GM21576 (cell line): Measurements from ENCODE around the gene C10orf120.

ENCODE experiments used
- ATAC-seq: cut with Tn5 transposase; IDR thresholded peaks from one replicate; pipeline ENCODE4 v1.9.1; 2021; ENCODE audit warnings: mild to moderate bottlenecking, moderate library complexity; ENCODE audit not compliant: unreplicated experiment

C10orf120 gene

DNA sequence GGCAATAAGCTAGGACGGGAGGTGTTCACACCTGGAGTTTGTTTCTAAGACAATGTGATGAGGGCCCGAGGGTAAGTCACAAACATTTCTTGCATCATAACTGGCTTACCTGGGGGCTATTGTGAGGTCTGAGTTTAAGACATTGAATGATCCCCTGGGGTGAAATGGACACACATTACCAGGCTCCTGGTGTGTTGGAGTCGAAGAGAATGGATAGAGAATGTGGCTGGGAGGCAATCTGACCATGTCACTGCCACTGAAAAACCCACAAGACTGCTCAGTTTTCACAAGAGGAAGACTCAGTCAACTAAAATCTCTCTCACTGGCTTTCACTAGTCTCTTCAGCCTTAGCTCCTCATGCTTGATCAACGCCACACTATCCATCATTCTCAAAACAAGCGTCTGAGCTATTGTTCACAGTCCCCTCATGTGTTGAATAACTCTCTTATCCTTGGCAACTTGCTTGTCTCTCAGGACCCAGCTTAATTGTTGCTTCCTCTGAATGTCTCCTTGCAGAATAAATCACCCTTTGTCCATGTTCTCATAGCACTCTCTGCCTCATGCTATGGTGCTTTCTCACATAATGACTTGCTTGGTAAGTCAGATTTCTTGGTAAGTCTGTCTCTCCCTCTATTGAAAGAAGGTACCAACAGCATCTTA lies at the start of gene C10orf120:
C10orf120 (minus strand) TSS at position 51 of the 660 bp plus-strand sequence. CDS start 56 bp downstream, outside the sequence.
- no peak for ATAC-seq

DNA sequence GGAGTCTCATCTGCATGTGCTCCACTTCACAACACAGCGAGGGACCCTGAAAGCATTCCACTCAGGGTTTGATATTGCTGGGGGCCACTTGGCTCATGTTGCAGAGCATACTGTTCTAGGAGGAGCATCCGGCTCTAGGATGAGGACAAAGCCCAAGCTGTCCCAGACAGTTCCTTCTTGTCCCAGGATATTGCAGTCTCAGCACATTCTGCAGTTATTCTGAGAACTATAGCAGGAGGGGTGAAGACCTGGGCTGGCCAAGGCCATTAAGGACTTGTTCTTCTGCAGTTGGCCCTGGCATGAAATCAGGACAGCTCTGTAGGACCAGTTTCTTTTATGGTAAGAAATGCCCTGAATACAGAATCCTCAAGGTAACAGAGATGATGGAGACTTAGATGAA lies 48.9 kb upstream of the C10orf120 start:
- ATAC-seq: no peak

DNA sequence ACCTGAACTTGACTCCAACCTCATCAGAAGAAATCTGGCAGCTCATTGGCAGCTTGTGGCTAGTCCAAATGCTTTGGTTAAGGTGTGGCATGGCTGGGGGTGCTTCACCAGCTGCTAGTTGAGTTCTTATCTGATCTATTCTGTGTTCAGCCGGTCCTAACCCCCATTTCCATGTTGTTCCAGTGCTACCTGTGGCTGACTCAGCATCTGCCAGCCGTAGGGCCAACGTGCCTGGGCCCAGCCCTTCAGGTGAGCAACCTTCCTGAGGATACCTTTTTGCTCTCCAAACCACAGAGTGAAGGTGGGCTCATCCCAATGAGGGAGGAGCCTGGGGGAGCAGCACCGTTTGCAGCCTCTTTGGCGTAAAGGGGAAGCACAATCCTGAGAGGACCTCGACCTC lies 46.8 kb upstream of the C10orf120 start:
- no peak for ATAC-seq

DNA sequence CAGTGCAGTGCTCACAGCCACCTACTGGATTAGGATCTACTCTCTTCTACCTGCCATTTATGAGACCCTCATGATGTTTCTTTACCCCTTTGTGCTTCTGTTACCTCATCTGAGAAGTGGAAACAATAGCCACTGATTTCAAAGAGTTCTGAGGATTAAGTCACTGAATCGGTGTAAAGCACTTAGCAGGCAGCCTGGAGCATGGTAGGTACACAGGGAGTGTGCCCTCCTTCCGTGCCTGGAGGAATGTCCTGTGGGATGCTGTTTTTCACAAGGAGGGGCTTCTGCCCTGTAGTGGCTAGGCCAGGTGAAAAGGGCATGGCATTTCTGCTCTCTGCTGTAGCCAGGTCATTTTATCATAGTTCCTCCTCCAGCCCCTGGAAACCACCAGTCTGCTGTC lies 44.6 kb upstream of the C10orf120 start:
- ATAC-seq: no peak

DNA sequence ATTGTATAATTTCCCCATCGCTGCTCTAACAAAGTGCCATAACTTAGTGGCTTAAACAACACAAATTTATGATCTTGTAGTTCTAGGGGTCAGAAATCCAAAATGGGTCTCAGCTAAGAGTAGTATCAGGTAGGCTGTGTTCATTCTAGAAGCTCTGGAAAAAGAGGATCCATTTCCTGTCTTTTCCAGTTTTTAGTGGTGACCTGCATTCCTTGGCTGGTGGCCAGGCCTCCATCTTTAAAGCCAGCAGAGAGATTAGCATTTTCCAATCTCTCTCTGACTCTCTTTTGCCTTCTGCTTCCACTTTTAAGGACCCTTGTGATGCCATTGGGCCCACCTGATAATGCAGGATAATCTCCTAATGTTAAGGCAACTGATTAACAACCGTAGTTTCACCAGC lies 41.0 kb upstream of the C10orf120 start:
- ATAC-seq: no peak

DNA sequence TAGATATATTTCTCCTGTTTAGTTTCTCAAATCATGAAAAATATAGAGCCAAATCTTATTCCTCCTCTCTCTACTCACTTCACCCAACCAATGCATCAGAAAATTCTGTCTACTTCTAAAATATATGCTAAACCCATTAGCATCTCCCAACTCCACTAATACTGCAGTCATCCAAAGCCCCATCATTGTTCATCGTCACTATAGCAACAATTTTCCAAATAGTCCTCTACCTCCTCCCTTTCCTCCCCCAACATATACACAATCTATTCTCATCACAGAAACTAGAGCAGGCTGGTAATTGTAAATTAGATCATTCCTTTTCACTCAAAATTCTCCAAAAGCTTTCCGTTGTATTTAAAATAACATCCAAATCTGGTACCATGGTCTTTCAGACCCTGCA lies 38.4 kb upstream of the C10orf120 start:
- no peak for ATAC-seq

DNA sequence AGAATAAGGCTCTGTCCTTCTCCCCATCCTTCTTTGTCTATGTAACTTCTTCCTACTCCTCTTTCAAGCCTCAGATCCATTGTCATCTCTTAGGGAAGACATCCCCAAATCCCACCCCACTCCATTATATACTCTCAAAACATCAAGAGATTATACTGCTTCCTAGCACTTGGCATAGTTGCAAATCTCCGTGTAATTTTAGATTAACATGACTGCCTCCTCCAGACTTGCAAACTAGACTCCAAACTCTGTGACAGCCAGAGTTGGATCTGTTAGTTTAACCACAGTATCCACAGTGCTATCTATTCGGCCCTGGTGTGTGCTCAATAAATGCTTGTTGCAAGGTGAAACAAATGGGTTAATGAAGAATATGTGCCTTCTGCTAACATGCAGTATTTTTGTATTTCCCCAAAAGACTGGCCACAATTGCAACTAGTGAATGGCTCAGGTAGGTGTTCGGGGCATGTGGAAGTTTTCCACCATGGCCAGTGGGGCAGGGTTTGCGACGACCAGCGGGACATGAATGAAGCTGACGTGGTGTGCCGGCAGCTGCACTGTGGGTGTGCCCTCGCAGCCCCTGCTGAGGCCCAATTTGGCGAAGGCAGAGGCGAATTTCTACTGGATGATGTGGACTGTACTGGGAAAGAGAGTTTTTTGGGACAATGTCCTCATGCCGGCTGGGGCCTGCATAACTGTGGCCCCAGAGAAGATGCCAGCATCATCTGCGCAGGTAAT lies 34.5 kb upstream of the C10orf120 start:
- ATAC-seq: no peak

DNA sequence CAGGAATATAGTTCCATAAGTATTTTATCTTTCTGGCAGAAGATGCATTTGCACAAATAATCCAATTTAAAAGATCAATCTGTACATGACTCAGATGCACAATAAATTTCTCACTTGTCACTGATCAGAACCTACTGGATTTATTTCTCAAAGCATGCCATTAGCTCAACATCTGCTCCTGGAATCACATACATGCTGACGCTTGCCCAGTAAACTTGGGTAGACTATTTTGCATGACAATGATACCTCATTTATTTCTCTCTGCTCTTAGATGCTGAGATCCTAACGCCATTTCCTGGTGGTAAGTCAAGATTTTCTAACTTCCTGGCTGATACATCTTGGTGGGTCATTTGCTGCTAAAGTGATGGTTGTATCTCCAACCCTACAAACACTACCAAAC lies 33.8 kb upstream of the C10orf120 start:
- no peak for ATAC-seq

DNA sequence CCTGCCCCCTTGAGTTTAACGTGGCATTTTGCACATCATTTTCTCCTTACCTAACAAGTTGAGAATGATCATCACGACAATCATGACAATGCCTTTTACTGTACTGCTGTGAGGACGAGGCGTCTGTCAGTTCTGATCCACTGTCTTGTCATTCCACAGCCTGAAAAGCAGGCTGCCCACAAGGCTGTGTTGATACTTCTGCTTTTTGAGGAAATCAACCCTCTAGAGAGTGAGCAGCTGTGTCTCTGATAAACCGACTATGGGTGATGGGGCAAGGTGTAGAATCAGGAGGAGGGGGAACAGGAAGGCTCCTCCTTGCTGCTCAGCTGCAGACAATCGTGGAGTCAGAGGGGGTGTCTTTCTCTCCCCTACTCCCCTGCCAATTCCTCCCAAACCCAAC lies 30.6 kb upstream of the C10orf120 start:
- no peak for ATAC-seq

DNA sequence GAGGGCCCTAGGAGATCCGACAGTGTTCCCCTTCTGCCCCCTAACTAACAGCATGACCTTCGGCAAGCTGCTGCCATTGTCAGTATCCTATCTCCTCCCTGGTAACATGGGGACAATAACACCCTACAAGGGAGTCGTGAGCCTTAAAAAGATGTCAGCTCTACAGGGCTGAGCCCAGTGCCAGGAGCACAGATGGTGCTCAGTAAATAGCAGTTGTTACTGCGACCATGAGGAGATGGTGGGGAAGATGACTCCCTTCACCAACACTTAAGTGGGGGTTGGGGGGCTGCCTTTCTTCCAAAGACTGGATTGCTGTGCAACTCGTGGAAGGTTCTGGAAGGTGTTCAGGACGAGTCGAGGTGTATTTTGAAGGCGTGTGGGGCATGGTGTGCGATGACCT lies 29.5 kb upstream of the C10orf120 start:
- no peak for ATAC-seq

DNA sequence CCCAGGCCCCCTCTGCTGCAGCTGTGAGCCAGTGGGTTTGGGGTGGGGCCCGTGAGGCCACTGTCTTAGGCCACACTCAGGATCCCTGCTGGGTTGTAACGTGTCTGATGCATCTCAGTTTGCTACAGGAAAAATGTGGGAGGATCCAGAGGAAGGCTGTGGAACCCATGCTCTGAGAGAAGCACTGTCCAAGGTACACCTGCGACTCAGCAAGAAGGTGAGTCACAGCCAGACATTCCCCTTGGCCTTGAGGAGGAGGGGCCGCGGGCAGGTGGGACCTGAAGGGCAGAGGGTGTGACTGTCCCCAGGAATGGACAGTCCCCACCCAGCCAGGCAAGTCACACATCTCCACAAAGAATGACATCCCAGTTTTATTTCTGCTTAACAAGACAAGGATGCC lies 27.8 kb upstream of the C10orf120 start:
- ATAC-seq: no peak

DNA sequence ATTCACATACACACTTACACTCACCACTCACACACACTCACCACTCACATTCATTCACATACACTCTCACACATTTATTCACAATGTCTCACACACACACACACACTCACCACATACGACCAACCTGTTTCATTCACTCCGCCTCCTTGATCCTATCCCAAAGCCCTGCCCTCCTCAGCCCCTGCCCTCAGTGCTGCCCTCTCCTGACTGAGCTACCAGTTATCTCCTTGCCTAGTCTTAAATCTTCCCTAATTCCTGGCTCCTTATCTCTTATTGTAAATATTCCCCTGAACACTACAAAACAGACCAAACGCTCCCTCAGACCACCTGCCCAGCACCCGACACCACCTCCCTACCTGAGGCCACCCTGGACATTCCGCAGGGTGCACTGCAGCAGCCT lies 26.1 kb upstream of the C10orf120 start:
- no peak for ATAC-seq

DNA sequence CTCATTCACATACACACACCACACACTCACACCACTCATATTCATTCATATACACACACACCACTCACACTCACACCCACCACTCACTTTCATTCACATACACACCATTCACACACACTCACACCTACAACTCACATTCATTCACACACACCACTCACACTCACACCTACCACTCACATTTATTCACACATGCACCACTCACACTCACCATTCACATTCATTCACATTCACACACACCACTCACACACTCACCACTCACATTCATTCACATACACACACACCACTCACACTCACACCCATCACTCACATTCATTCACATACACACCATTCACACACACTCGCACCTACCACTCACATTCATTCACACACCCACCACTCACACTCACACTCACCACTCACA lies 25.4 kb upstream of the C10orf120 start:
- no peak for ATAC-seq

DNA sequence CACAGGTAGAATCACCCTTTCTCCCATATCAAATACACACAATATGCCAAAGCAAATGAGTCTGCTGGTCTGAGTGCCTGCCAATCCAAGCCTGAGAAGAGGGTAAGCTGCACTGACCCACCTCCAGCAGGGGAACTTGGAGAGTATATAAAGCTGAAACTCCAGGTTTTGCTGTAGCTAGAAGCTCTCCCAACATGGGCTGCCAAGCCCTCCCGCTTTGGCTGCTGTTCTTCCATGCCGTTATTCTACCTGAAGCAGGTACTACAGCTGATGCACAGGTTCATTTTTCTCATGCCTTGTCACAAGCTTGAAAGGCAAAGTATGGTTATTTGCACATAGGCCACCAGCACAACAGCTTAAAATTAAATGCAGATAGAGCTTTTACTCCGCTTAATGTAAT lies 21.5 kb upstream of the C10orf120 start:
- ATAC-seq: no peak

DNA sequence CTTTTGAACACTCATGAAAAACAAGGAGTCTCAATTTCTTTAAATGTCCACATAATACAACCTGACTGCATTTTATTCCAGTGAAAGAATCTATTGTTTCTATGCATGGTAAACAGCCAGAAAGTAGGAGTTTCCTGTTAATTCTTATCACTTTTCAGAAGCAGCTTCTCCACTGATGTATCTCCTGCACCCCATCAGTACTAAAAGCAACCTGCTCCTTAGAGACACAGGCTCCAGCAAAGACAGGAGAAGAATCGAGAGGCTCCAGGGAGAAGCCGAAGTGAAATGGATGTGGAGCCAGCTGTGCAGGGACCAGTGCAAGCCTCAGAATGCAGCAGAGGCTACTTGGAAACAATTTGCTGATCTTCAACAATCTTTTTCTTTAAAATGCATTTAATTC lies 16.4 kb upstream of the C10orf120 start:
- ATAC-seq: no peak

DNA sequence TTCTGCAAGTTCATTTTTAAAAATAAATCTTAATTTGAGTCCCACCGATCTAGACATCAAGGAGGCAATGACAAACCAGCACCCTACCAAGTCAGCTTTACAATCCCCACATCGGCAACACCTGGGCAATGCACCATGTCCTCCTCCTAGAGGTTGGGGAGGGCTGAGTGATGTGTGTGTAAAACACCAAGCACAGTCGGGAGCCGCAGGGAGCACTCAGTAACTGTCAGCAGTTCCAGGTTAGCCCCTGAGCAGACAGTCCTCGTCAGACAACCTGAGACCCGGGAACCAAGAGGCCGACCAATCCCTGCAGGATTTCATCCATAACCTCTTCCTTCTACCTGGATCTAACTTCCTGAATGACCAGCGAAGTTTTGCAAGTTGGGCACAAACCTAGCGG lies 15.9 kb upstream of the C10orf120 start:
- ATAC-seq: no peak

DNA sequence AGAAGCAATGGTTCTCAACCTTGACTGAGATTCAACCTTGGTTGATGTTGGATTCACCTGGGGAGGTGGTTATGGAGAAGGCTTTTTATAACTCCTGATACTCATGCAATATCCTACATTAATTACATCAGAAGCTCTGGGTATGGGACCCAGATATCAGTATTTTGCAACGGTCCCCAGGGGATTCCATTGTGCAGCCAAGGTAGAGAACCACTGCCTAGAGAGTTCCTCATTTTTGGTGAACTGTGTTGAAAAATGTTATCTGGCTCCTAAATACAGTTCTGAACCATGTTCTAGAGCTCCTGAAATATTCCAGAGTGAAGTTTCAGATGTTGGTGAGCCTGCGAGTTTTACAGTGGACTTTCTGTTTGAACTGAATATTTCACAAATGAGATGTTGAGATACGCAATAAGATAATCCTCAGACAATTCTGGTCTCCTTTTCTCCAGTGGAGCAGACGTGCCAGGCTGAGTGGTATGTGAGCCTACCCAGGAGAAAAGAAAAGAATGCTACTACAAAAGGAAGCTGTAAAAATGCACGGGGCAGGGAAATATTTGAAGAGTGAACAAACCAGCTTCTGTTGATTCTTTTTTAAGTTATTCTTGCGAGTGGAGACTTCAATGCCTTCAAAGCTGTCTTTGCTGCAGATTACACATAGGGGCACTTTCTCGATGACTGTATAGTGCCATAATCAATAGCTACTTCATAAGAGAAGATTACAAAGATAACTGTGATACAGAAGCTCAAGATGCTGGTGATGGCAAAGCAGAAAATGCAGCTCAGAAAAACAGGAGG lies 13.6 kb upstream of the C10orf120 start:
- no peak for ATAC-seq

DNA sequence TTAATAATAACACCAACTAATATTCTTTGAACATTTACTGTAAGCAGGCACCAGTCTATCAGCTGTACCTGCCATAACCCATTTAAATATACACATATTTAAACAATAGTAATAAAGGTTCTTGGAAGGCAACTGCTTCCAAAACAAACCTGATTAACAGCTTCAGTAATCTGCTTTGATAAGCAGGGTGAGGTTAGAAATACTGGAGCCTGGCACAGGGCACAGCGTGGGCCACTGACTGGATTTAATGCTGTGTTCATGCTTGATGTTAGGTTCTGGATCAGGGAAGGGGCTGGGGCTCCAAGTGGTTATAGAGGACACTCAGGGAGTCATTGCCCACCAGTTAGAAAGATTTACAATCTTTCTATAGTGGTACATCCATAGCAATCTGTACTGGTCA lies 10.9 kb upstream of the C10orf120 start:
- no peak for ATAC-seq

DNA sequence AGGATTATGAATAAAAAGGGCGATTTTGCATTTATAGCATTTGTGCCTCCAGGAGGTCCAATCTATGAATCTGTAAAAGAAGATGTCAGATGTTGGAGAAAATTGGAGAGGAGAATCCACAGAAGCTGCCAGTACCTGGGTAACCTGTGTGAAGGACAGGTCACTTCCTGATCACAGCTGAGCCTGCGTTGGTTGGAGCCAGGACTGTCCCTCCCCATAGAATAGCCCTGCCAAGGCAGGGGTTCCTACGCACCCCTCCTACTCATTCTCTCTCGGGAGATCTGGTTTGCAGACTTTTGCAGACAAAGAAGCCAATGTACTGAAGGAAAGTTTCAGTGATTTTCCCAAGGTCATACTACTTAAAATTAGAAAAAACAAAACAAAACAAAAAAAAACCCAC lies 10.3 kb upstream of the C10orf120 start:
- ATAC-seq: no peak

DNA sequence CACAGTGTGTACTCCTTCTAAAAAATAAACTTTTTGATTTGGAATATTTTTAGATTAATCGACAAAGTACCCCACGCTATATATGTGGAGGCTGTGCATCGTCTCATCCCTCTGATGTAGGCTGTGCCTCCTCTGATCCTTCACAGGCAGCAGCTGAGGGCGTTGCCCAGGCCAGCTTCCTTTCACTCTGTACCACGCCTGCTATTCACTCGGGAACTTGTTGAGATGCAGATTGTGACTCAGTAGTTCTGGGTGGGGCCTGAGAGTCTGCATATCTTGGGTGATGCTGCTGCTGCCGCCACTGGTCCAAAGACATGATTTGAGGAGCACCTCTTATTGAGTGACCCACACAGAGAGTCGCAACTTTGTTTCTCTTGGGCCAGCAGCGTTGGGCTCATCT lies 7.9 kb upstream of the C10orf120 start:
- ATAC-seq: no peak

DNA sequence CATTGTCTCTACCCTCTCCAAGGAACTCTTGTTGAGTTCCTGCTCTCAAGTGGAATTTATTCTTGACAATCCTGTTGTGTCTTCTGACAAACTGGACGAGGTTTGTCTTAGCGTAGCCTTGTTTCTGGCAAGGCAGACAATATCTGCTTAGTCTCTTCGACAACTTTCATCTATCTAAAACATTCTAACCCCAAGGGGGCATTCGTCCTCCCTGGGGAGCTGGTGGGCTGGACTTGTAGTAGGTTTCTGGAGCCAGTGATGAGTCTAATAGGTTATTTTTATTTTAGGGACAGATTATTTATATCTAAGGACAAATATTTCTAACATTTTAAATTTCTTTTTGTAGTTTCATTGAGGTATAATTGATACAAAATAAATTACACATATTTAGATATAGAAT lies 7.3 kb upstream of the C10orf120 start:
- no peak for ATAC-seq

DNA sequence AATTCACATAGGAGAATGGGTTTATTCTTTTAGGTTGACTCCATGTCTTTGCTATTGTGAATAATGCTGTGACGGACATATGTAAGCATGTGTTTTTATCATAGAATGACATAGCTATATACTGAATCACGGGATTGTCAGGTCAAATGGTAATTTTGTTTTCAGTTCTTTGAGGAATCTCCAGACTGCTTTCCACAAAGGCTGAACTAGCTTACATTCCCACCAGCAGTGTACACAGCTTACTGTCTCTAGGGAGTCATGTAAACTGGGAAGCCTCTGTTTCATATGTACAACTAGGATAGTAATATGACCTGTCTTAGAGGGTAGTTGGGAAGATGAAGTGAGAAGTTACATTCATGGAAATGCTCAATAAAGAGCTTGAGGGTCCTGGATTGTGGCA lies 6.8 kb upstream of the C10orf120 start:
- ATAC-seq: no peak
